H1 (cell line): ENCODE data around the gene TRDN. TPM values are rescaled to one million over a fixed set of nuclear protein-coding genes. Genes with fewer than 3 reads are reported as not detected.

Experiments
- CTCF ChIA-PET: fragments of 300-600 bp; sonication (Branson Sonifier 250); formaldehyde crosslinking; loops from one replicate; lab custom pipeline; 2021; ENCODE audit not compliant: partially characterized antibody; lab: Charles Lee
- POLR2A ChIA-PET: fragments of 300-600 bp; sonication (Branson Sonifier 250); formaldehyde crosslinking; loops from one replicate; lab custom pipeline; 2021; ENCODE audit warnings: inconsistent platforms; ENCODE audit not compliant: partially characterized antibody; lab: Charles Lee
- DNase-seq, 2 experiments: peaks; one replicate each; pipeline versions ENCODE4 v3.0.0 to v3.0.0-alpha.2; 2010 to 2022; ENCODE audit warnings: low spot score in 2 of 2, low read depth in 1 of 2, mixed read lengths in 1 of 2
- FAIRE-seq: peaks from 2 replicates; lab custom pipeline; 2011; peaks lifted over from hg19 to GRCh38; lab: Jason Lieb, UNC
- H2AFZ ChIP-seq: 2 replicates; pipeline ENCODE4 v1.8.1; 2012; ENCODE audit warnings: low read length, inconsistent platforms
- H2AK5ac ChIP-seq: 2 replicates; pipeline ENCODE4 v1.6.1; 2013; ENCODE audit warnings: low read depth, low read length
- H2BK120ac ChIP-seq: replicated peaks from 2 replicates; pipeline ENCODE3; 2013; ENCODE audit warnings: low read depth, low read length, inconsistent platforms
- H2BK12ac ChIP-seq: 2 replicates; pipeline ENCODE4 v1.6.1; 2013; ENCODE audit warnings: low read depth, low read length
- H2BK15ac ChIP-seq: 2 replicates; pipeline ENCODE4 v1.6.1; 2013; ENCODE audit warnings: low read length
- H2BK20ac ChIP-seq: 2 replicates; pipeline ENCODE4 v1.6.1; 2013; ENCODE audit warnings: low read length
- H2BK5ac ChIP-seq: 2 replicates; pipeline ENCODE4 v1.6.1; 2013; ENCODE audit warnings: low read depth, low read length
- H3K14ac ChIP-seq: 2 replicates; pipeline ENCODE4 v1.6.1; 2013; ENCODE audit warnings: inconsistent platforms; ENCODE audit not compliant: insufficient read length
- H3K18ac ChIP-seq: 2 replicates; pipeline ENCODE4 v1.6.1; 2013; ENCODE audit warnings: low read length; ENCODE audit errors: extremely low read depth
- H3K23ac ChIP-seq: 2 replicates; pipeline ENCODE4 v1.6.1; 2013; ENCODE audit warnings: inconsistent platforms; ENCODE audit not compliant: insufficient read length
- H3K23me2 ChIP-seq: 2 replicates; pipeline ENCODE4 v1.6.1; 2013; ENCODE audit warnings: low read depth, low read length
- H3K27ac ChIP-seq: 2 replicates; pipeline ENCODE4 v1.6.1; 2011; ENCODE audit warnings: low read depth, low read length, inconsistent platforms
- H3K27me3 ChIP-seq, 4 experiments: replicated peaks in 1 of 4; 1 replicate in 1 of 4; 2 replicates in 3 of 4; pipeline versions ENCODE4 v1.6.1 to v1.8.1; 2011 to 2013; ENCODE audit warnings: low read length in 3 of 4, mild to moderate bottlenecking in 3 of 4, inconsistent platforms in 2 of 4, mixed read lengths in 2 of 4, moderate library complexity in 1 of 4; ENCODE audit not compliant: control insufficient read depth in 3 of 4, insufficient read depth in 3 of 4; ENCODE audit errors: extremely low read depth in 1 of 4
- H3K36me3 ChIP-seq, 4 experiments: 2 replicates each; pipeline versions ENCODE4 v1.6.1 to v1.8.1; 2011 to 2013; ENCODE audit warnings: mild to moderate bottlenecking in 4 of 4, low read length in 3 of 4, moderate library complexity in 2 of 4, control low read depth in 1 of 4, inconsistent platforms in 1 of 4; ENCODE audit not compliant: insufficient read depth in 4 of 4, control insufficient read depth in 2 of 4
- H3K4ac ChIP-seq: replicated peaks from 2 replicates; pipeline ENCODE3; 2013; ENCODE audit warnings: low read length, low read depth, mixed read lengths, inconsistent platforms; ENCODE audit not compliant: insufficient read length
- H3K4me1 ChIP-seq, 4 experiments: replicated peaks in 1 of 4; 1 replicate in 1 of 4; 2 replicates in 3 of 4; pipeline versions ENCODE4 v1.6.1 to v1.8.1; 2011 to 2013; ENCODE audit warnings: low read length in 3 of 4, inconsistent platforms in 2 of 4, mixed read lengths in 1 of 4; ENCODE audit not compliant: insufficient read depth in 4 of 4, control insufficient read depth in 3 of 4
- H3K4me2 ChIP-seq, 2 experiments: 2 replicates each; pipeline versions ENCODE4 v1.6.1 to v1.8.1; 2011 to 2013; ENCODE audit warnings: low read depth in 2 of 2, low read length in 2 of 2, control low read depth in 1 of 2, inconsistent platforms in 1 of 2, mild to moderate bottlenecking in 1 of 2; ENCODE audit not compliant: insufficient read depth in 1 of 2
- H3K4me3 ChIP-seq, 4 experiments: fragments of 200-600, 300-600 bp in 1 of 4; sonication (generic), shearing (Covaris generic), sonication (Bioruptor Twin) in 1 of 4; 2 replicates each; pipeline versions ENCODE4 v1.5.1 to v1.8.1; 2011 to 2016; ENCODE audit warnings: low read length in 4 of 4, low read depth in 3 of 4, control low read depth in 2 of 4, inconsistent platforms in 2 of 4, mild to moderate bottlenecking in 2 of 4, mixed read lengths in 1 of 4, moderate library complexity in 1 of 4; ENCODE audit not compliant: insufficient read depth in 2 of 4; ENCODE audit errors: extremely low read depth in 1 of 4
- H3K56ac ChIP-seq: replicated peaks from 2 replicates; pipeline ENCODE3; 2013; ENCODE audit warnings: low read depth, mild to moderate bottlenecking, mixed read lengths, low read length, inconsistent platforms; ENCODE audit not compliant: insufficient read length
- H3K79me1 ChIP-seq: 2 replicates; pipeline ENCODE4 v1.6.1; 2013; ENCODE audit warnings: low read depth, low read length, control low read depth
- H3K79me2 ChIP-seq, 2 experiments: 2 replicates each; pipeline versions ENCODE4 v1.6.1 to v1.8.1; 2012 to 2013; ENCODE audit warnings: low read length in 2 of 2, mild to moderate bottlenecking in 2 of 2, inconsistent platforms in 1 of 2; ENCODE audit not compliant: insufficient read depth in 2 of 2, control insufficient read depth in 1 of 2
- H3K9ac ChIP-seq, 4 experiments: replicated peaks in 1 of 4; 1 replicate in 1 of 4; 2 replicates in 3 of 4; pipeline versions ENCODE4 v1.6.1 to v1.8.1; 2011 to 2013; ENCODE audit warnings: low read depth in 3 of 4, low read length in 3 of 4, control low read depth in 2 of 4, mild to moderate bottlenecking in 2 of 4, moderate library complexity in 2 of 4, inconsistent platforms in 1 of 4; ENCODE audit errors: extremely low read depth in 1 of 4
- H3K9me3 ChIP-seq, 2 experiments: 2 replicates each; pipeline versions ENCODE4 v1.6.1 to v1.8.1; 2012 to 2013; ENCODE audit warnings: mild to moderate bottlenecking in 2 of 2, moderate library complexity in 2 of 2, control low read depth in 1 of 2, inconsistent platforms in 1 of 2, low read depth in 1 of 2, low read length in 1 of 2, mixed read lengths in 1 of 2; ENCODE audit not compliant: insufficient read depth in 2 of 2
- H4K20me1 ChIP-seq, 2 experiments: replicated peaks in 1 of 2; 2 replicates each; pipeline versions ENCODE3 to v1.8.1; 2011 to 2013; ENCODE audit warnings: inconsistent platforms in 2 of 2, low read length in 2 of 2, mild to moderate bottlenecking in 1 of 2; ENCODE audit not compliant: insufficient read depth in 2 of 2, control insufficient read depth in 1 of 2
- H4K5ac ChIP-seq: 2 replicates; pipeline ENCODE4 v1.6.1; 2013; ENCODE audit warnings: low read length, low read depth, mixed read lengths, inconsistent platforms; ENCODE audit not compliant: insufficient read length
- H4K8ac ChIP-seq: 2 replicates; pipeline ENCODE4 v1.8.0; 2013; ENCODE audit warnings: mild to moderate bottlenecking, moderate library complexity, low read length, inconsistent platforms; ENCODE audit not compliant: insufficient read depth; ENCODE audit errors: extremely low read depth
- H4K91ac ChIP-seq: replicated peaks from 2 replicates; pipeline ENCODE3; 2013; ENCODE audit warnings: low read length, mixed read lengths, inconsistent platforms; ENCODE audit not compliant: insufficient read length
- ASH2L ChIP-seq: fragments of 200-600, 300-600 bp; sonication (generic); IDR thresholded peaks from one replicate; pipeline ENCODE4 v1.7.1; 2017; ENCODE audit warnings: low read length
- BRCA1 ChIP-seq: IDR thresholded peaks from 2 replicates; pipeline ENCODE4 v1.6.1; 2012; ENCODE audit warnings: low read depth, low read length, improper control_type of control experiment
- E2F6 ChIP-seq: IDR thresholded peaks from 2 replicates; pipeline ENCODE4 v1.6.1; 2012; ENCODE audit warnings: inconsistent platforms
- EZH2 ChIP-seq: fragments of 200-600 bp; sonication (generic); IDR thresholded peaks from 2 replicates; pipeline ENCODE4 v1.7.1; 2012; ENCODE audit warnings: low read depth, mild to moderate bottlenecking, moderate library complexity, low read length, inconsistent platforms; ENCODE audit not compliant: severe bottlenecking
- FOSL1 ChIP-seq: IDR thresholded peaks from 2 replicates; pipeline ENCODE4 v1.6.1; 2011; ENCODE audit warnings: mild to moderate bottlenecking, low read depth, low read length, moderate library complexity; ENCODE audit not compliant: insufficient read depth
- JUN ChIP-seq: IDR thresholded peaks from 2 replicates; pipeline ENCODE4 v1.6.1; 2011; ENCODE audit warnings: low read depth, mild to moderate bottlenecking, improper control_type of control experiment, low read length
- KDM4A ChIP-seq: IDR thresholded peaks from one replicate; pipeline ENCODE4 v1.7.1; 2012; ENCODE audit warnings: low read depth, mild to moderate bottlenecking, moderate library complexity, low read length, inconsistent platforms; ENCODE audit not compliant: severe bottlenecking
- KDM5A ChIP-seq: fragments of 200-600 bp; IDR thresholded peaks from 2 replicates; pipeline ENCODE4 v1.7.1; 2012; ENCODE audit warnings: mild to moderate bottlenecking, low read length, inconsistent platforms, mixed read lengths
- NANOG ChIP-seq: IDR thresholded peaks from 2 replicates; pipeline ENCODE4 v1.6.1; 2011; ENCODE audit warnings: low read length, low read depth, mild to moderate bottlenecking, inconsistent platforms; ENCODE audit not compliant: insufficient read depth, poor library complexity, severe bottlenecking
- POLR2AphosphoS5 ChIP-seq: IDR thresholded peaks from 2 replicates; pipeline ENCODE4 v1.6.1; 2011; ENCODE audit warnings: low read depth, low read length
- SP1 ChIP-seq: IDR thresholded peaks from 2 replicates; pipeline ENCODE4 v1.6.1; 2011; ENCODE audit warnings: low read depth, low read length
- SP2 ChIP-seq: IDR thresholded peaks from 2 replicates; pipeline ENCODE4 v1.6.1; 2012; ENCODE audit warnings: mild to moderate bottlenecking, low read length, inconsistent platforms
- SP4 ChIP-seq: IDR thresholded peaks from 2 replicates; pipeline ENCODE4 v1.6.1; 2012; ENCODE audit warnings: low read length, inconsistent platforms
- TCF12 ChIP-seq: IDR thresholded peaks from 2 replicates; pipeline ENCODE4 v1.6.1; 2011; ENCODE audit warnings: low read depth, mild to moderate bottlenecking, low read length
- polyA plus RNA-seq, 7 experiments: library from polyadenylated mRNA; depleted of rRNA in 3 of 7; stranded (reverse) in 5 of 7; unstranded in 2 of 7; fragments of >200 nt in 5 of 7; fragments of 200-250 nt in 2 of 7; gene quantifications; 1 replicate in 5 of 7; 2 replicates in 1 of 7; 4 replicates in 1 of 7; pipeline versions ENCODE4 v1.2.1 to v1.2.3, GENCODE V29; 2011 to 2013; ENCODE audit warnings: missing spikeins in 2 of 7, mixed read lengths in 2 of 7
- total RNA-seq: library from RNA; stranded (reverse); fragmentation: NEBNext Ultra II Directional; extraction: Animal tissue kit (Norgen Biotek cat#: 25700); gene quantifications from 2 replicates; pipeline ENCODE4 v1.2.1, GENCODE V29; 2021

Gene TRDN
- total and polyA plus RNA-seq, 2 of the 8 experiments (the other 6 are each of a cell fraction or from before 2014, with no cell fraction given), result 1.6 to 41.6 TPM

GRCh38 chr6:123580331-123580730 lies 56.4 kb downstream of the TRDN start:
- H3K36me3 ChIP-seq, result peaks cover 0 to 37% (median 0%) of the 10 kb centered on the region in 4 experiments; a peak in 3 of 8 replicates
- H2BK5ac ChIP-seq, result no peak overlapping the region
- no peak overlapping the region for H3K27ac ChIP-seq
- no peak overlapping the region for H3K4me3 ChIP-seq
- TF ChIP-seq EZH2 (no peak), FOSL1 (no peak), ASH2L (no peak), NANOG (no peak), E2F6 (no peak), POLR2AphosphoS5 (no peak), JUN (no peak), SP2 (no peak), TCF12 (no peak), SP4 (no peak), BRCA1 (no peak), KDM4A (no peak), SP1 (no peak), KDM5A (no peak)
- H3K23ac ChIP-seq, result no peak overlapping the region
- no peak overlapping the region for H3K14ac ChIP-seq
- no peak overlapping the region for H3K9ac ChIP-seq
- FAIRE-seq (no peak), DNase-seq (no peak)
- no peak overlapping the region for H4K91ac ChIP-seq
- no peak overlapping the region for H2BK20ac ChIP-seq
- no peaks in the 10 kb centered on the region for H3K79me1 ChIP-seq
- H2BK120ac ChIP-seq, result no peak overlapping the region
- no peaks in the 10 kb centered on the region for H3K9me3 ChIP-seq
- H3K79me2 ChIP-seq, result no peaks in the 10 kb centered on the region
- H3K27me3 ChIP-seq, result no peaks in the 10 kb centered on the region
- no peak overlapping the region for H4K8ac ChIP-seq
- no peak overlapping the region for H3K18ac ChIP-seq
- no peak overlapping the region for H2AFZ ChIP-seq
- H3K4ac ChIP-seq, result no peak overlapping the region
- H2BK15ac ChIP-seq, result no peak overlapping the region
- H2AK5ac ChIP-seq, result no peak overlapping the region
- H3K4me2 ChIP-seq, result no peak overlapping the region
- no peaks in the 10 kb centered on the region for H4K20me1 ChIP-seq
- no peak overlapping the region for H2BK12ac ChIP-seq
- H4K5ac ChIP-seq, result no peak overlapping the region
- H3K4me1 ChIP-seq, result no peaks in the 10 kb centered on the region
- H3K23me2 ChIP-seq, result no peaks in the 10 kb centered on the region
- CTCF ChIA-PET, result interaction anchor here (0.6 to 1.8 kb wide), 2 partner anchors 9 to 70 kb away, joined by 3 to 4 read pairs; no protein-coding TSS in a partner anchor
- H3K56ac ChIP-seq, result no peak overlapping the region
- POLR2A ChIA-PET, result interaction anchor here (0.7 to 1.1 kb wide), 3 partner anchors 9 to 20 kb away, joined by 3 to 4 read pairs (median 3); no protein-coding TSS in a partner anchor
